B cell (primary cell): ENCODE data around the gene PTMA. TPM values are rescaled to one million over a fixed set of nuclear protein-coding genes. Genes with fewer than 3 reads are reported as not detected.

Source experiments
- ATAC-seq: fragments of 200-7000 bp; cut with Tn5 transposase; one replicate; pipeline ENCODE4 v1.10.0; 2021; ENCODE audit warnings: low read depth, mild to moderate bottlenecking, moderate number of reproducible peaks, moderate library complexity
- CTCF ChIA-PET: fragments of 350-600 bp; sonication (Branson Sonifier 250); formaldehyde crosslinking; loops from one replicate; lab custom pipeline; 2021; ENCODE audit warnings: antibody characterized with exemption, inconsistent platforms; lab: Charles Lee
- POLR2A ChIA-PET: fragments of 350-600 bp; sonication (Branson Sonifier 250); formaldehyde crosslinking; loops from one replicate; lab custom pipeline; 2021; ENCODE audit warnings: antibody characterized with exemption; lab: Charles Lee
- DNase-seq: peaks from one replicate; pipeline ENCODE4 v3.0.0; 2013
- H2AFZ ChIP-seq: 2 replicates; pipeline ENCODE4 v1.6.1; 2012; ENCODE audit warnings: mild to moderate bottlenecking, low read depth, low read length; ENCODE audit not compliant: insufficient read depth, poor library complexity, severe bottlenecking
- H3K27ac ChIP-seq, 2 donors: 1 replicate in 1 of 2; 2 replicates in 1 of 2; pipeline ENCODE4 v1.5.1; 2012 to 2013; ENCODE audit warnings: low read length in 2 of 2, mild to moderate bottlenecking in 2 of 2, moderate library complexity in 1 of 2
- H3K27me3 ChIP-seq, 4 experiments: fragments of 200-600 bp in 1 of 4; sonication (generic) in 1 of 4; replicated peaks in 1 of 4; 1 replicate in 2 of 4; 2 replicates in 2 of 4; pipeline versions ENCODE4 v1.6.1 to v1.7.0; 2013 to 2016; ENCODE audit warnings: low read length in 3 of 4, mild to moderate bottlenecking in 2 of 4, mixed read lengths in 1 of 4, moderate library complexity in 1 of 4; ENCODE audit not compliant: insufficient read depth in 4 of 4, control insufficient read depth in 3 of 4; ENCODE audit errors: control extremely low read depth in 1 of 4
- H3K36me3 ChIP-seq, 2 experiments: replicated peaks in 1 of 2; 1 replicate in 1 of 2; 2 replicates in 1 of 2; pipeline versions ENCODE4 v1.6.1 to v1.7.1; 2013; ENCODE audit warnings: low read length in 1 of 2; ENCODE audit not compliant: insufficient read depth in 2 of 2, control insufficient read depth in 1 of 2; ENCODE audit errors: control extremely low read depth in 1 of 2, extremely low read depth in 1 of 2
- H3K4me1 ChIP-seq, 2 donors: fragments of 200-600 bp in 1 of 2; sonication (generic) in 1 of 2; 1 replicate in 1 of 2; 2 replicates in 1 of 2; pipeline versions ENCODE4 v1.5.1 to v1.6.1; 2013 to 2017; ENCODE audit warnings: low read length in 2 of 2; ENCODE audit not compliant: control insufficient read depth in 2 of 2, insufficient read depth in 2 of 2
- H3K4me2 ChIP-seq: replicated peaks from 2 replicates; pipeline ENCODE3; 2012; ENCODE audit warnings: mild to moderate bottlenecking, low read depth, low read length; ENCODE audit not compliant: poor library complexity, severe bottlenecking
- H3K4me3 ChIP-seq, 5 experiments: fragments of 200-600 bp in 1 of 5; sonication (generic) in 1 of 5; 1 replicate in 3 of 5; 2 replicates in 2 of 5; pipeline versions ENCODE4 v1.5.1 to v1.7.0; 2011 to 2016; ENCODE audit warnings: low read length in 4 of 5, mild to moderate bottlenecking in 4 of 5, low read depth in 2 of 5, control low read depth in 1 of 5, moderate library complexity in 1 of 5; ENCODE audit not compliant: insufficient read depth in 1 of 5; ENCODE audit errors: control extremely low read depth in 1 of 5, extremely low read depth in 1 of 5
- H3K79me2 ChIP-seq: fragments of 200-600 bp; sonication (generic); one replicate; pipeline ENCODE4 v1.6.0; 2016; ENCODE audit warnings: low read length; ENCODE audit not compliant: control insufficient read depth, insufficient read depth
- H3K9ac ChIP-seq: fragments of 200-600 bp; sonication (generic); 2 replicates; pipeline ENCODE4 v1.6.1; 2017; ENCODE audit warnings: mild to moderate bottlenecking, low read length, moderate library complexity
- H3K9me3 ChIP-seq, 3 donors: one replicate each; pipeline versions ENCODE4 v1.6.1 to v1.7.1; 2013; ENCODE audit warnings: low read length in 2 of 3; ENCODE audit not compliant: control insufficient read depth in 2 of 3, insufficient read depth in 1 of 3; ENCODE audit errors: control extremely low read depth in 1 of 3
- H4K20me1 ChIP-seq: 2 replicates; pipeline ENCODE4 v1.6.0; 2012; ENCODE audit warnings: mild to moderate bottlenecking, low read length; ENCODE audit not compliant: insufficient read depth, control insufficient read depth, poor library complexity, severe bottlenecking
- H3K27ac Mint-ChIP-seq: one replicate; pipeline ENCODE4 v1.8.0; 2021; ENCODE audit warnings: mixed read lengths
- H3K27me3 Mint-ChIP-seq: one replicate; pipeline ENCODE4 v1.8.0; 2021; ENCODE audit warnings: mixed read lengths
- H3K4me1 Mint-ChIP-seq: one replicate; pipeline ENCODE4 v1.8.0; 2021; ENCODE audit warnings: mixed read lengths
- H3K4me3 Mint-ChIP-seq: one replicate; pipeline ENCODE4 v1.8.0; 2021; ENCODE audit warnings: mixed read lengths
- H3K9me3 Mint-ChIP-seq: one replicate; pipeline ENCODE4 v1.8.0; 2022; ENCODE audit warnings: mixed read lengths; ENCODE audit not compliant: insufficient read depth
- EZH2 ChIP-seq: IDR thresholded peaks from 2 replicates; pipeline ENCODE4 v1.6.1; 2012; ENCODE audit warnings: borderline replicate concordance, low read depth, mild to moderate bottlenecking, moderate library complexity, low read length; ENCODE audit not compliant: insufficient read depth, poor library complexity, severe bottlenecking
- WGBS: methylation state at CpG from one replicate; pipeline ENCODE4 v1.1.5; 2013; ENCODE audit warnings: missing lambda C conversion rate; ENCODE audit not compliant: insufficient coverage; 5-methylcytosine and 5-hydroxymethylcytosine counted together
- intact Hi-C: fragments of 100-400 bp; cut with micrococcal nuclease; formaldehyde crosslinking; loops from one replicate; pipeline ENCODE4 v1.10.0; 2022
- polyA plus RNA-seq: library from polyadenylated mRNA; depleted of rRNA; stranded (reverse); fragments of >200 nt; gene quantifications from 2 replicates; pipeline ENCODE4 v1.2.3, GENCODE V29; 2012
- total RNA-seq, 2 donors: library from RNA; stranded (reverse); fragments of 120-200 nt in 1 of 2; gene quantifications; 1 replicate in 1 of 2; 2 replicates in 1 of 2; pipeline versions ENCODE4 v1.2.3 to v1.2.4, GENCODE V29; 2013 to 2022
- TF ChIP-seq, protein P1 (sequence below): fragments of 200-600 bp; IDR thresholded peaks from one replicate; pipeline ENCODE4 v1.8.0; 2022; ENCODE audit warnings: antibody characterized with exemption, mild to moderate bottlenecking

PTMA gene
- total and polyA plus RNA-seq, 2 donors (not counting 1 experiment from before 2014, with no cell fraction given): 713 to 2,282 TPM

DNA sequence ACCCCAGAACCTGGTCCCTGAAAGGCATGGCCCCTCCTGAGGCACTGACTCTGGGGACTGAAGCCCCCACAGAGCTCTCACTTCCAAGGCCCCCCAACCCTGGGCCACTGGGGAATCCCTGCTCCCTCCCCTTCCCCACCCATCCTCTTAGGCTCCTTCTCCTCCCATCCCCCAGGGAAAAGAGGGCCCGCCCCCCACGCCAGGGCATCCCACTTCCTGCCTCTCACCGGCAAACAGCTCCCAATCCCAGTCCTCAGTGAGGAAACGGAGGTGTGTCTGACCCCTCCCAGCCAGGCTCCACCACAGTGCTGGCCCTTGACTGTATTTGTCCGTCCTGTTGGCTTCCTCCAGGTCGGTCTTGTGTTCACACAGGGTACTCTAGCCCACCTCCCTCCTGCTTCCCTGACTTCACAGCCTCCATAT lies 35.0 kb upstream of the PTMA start:
- H3K9me3 Mint-ChIP-seq: no peaks in the 10 kb centered on the region
- intact Hi-C loops: loop anchor here (2.0 to 10.0 kb wide), 3 partner anchors 159 to 281 kb away; partner anchors contain the start of gene NCL
- H3K27ac Mint-ChIP-seq: peak overlapping the region; percentile 100
- ChIA-PET CTCF (interaction anchor here (0.7 to 21.6 kb wide), 9 partner anchors 10 to 1074 kb away, joined by 3 to 785 read pairs (median 170); partner anchors contain the start of gene PTMA), POLR2A (interaction anchor here (1.5 to 9.0 kb wide), 13 partner anchors 9 to 209 kb away, joined by 5 to 422 read pairs (median 24); partner anchors contain the start of genes NCL and PTMA)
- peak overlapping the region; percentile 59 for H2AFZ ChIP-seq
- H3K4me1 Mint-ChIP-seq: peaks cover 77% of the 10 kb centered on the region
- H3K27ac ChIP-seq: peak overlapping the region; percentile 98 to 100
- peaks cover 25% of the 10 kb centered on the region for H3K79me2 ChIP-seq
- peak overlapping the region; percentile 97 for H3K4me2 ChIP-seq
- TF ChIP-seq, protein P1, sequence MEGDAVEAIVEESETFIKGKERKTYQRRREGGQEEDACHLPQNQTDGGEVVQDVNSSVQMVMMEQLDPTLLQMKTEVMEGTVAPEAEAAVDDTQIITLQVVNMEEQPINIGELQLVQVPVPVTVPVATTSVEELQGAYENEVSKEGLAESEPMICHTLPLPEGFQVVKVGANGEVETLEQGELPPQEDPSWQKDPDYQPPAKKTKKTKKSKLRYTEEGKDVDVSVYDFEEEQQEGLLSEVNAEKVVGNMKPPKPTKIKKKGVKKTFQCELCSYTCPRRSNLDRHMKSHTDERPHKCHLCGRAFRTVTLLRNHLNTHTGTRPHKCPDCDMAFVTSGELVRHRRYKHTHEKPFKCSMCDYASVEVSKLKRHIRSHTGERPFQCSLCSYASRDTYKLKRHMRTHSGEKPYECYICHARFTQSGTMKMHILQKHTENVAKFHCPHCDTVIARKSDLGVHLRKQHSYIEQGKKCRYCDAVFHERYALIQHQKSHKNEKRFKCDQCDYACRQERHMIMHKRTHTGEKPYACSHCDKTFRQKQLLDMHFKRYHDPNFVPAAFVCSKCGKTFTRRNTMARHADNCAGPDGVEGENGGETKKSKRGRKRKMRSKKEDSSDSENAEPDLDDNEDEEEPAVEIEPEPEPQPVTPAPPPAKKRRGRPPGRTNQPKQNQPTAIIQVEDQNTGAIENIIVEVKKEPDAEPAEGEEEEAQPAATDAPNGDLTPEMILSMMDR: no peak
- no peak for TF ChIP-seq EZH2
- peak overlapping the region; percentile 91 for H3K4me3 Mint-ChIP-seq
- peak overlapping the region; percentile 65 for H3K9ac ChIP-seq
- DNase-seq (no peak), ATAC-seq (no peak)
- peaks cover 0 to 10% (median 0%) of the 10 kb centered on the region in 3 donors for H3K9me3 ChIP-seq
- H3K27me3 ChIP-seq: no peaks in the 10 kb centered on the region
- peaks cover 76 to 91% of the 10 kb centered on the region in 2 donors for H3K4me1 ChIP-seq
- H3K36me3 ChIP-seq: peaks cover 0 to 4% of the 10 kb centered on the region in 2 experiments
- no peaks in the 10 kb centered on the region for H3K27me3 Mint-ChIP-seq
- no peaks in the 10 kb centered on the region for H4K20me1 ChIP-seq
- peak overlapping the region in 4 of 5 experiments; percentile 22 to 49 (median 36) for H3K4me3 ChIP-seq
- WGBS: 33% methylated on average over 3 of the region's 6 CpGs
